ENCODE results near the gene PTPRF. TPM values are rescaled to one million over a fixed set of nuclear protein-coding genes. Genes with fewer than 3 reads are reported as not detected.

The PTPRF gene
- total RNA-seq, 1 donor from 2014 or later, result 10.4 TPM

DNA sequence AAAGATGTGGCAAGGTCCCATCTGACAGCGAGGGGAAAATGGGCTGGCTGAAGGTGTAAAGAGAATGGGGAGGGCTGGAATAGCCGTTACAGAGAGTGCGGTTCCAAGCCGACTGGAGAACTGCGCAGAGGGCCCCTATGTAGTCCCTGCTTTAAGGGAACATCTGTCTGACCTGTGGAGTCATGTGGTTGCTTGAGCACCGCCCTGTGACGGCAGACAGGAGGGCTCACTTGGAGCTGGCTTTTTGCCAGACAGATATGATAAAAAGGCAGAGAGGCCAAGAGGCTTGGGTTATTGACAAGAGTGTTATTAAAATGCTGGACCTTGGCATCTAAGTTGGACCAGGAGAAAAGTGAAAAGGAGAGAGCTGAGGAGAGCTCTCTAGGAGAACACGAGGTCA lies 5.9 kb upstream of the PTPRF start:
- no peak overlapping the region for H3K4me3 ChIP-seq (ENCODE audit: low read length in 3 of 3)
- H3K36me3 ChIP-seq (ENCODE audit: control insufficient read depth in 3 of 3, insufficient read depth in 3 of 3, low read length in 3 of 3), result no peaks in the 10 kb centered on the region
- no peak overlapping the region for H3K9ac ChIP-seq (ENCODE audit: low read depth in 1 of 3, low read length in 3 of 3)
- peaks cover 11 to 18% (median 14%) of the 10 kb centered on the region in 3 donors for H3K27me3 ChIP-seq (ENCODE audit: control insufficient read depth in 3 of 3, insufficient read depth in 3 of 3, low read length in 3 of 3)
- no peaks in the 10 kb centered on the region for H3K9me3 ChIP-seq (ENCODE audit: control insufficient read depth in 3 of 3, low read length in 3 of 3)
- no peak overlapping the region for H3K27ac ChIP-seq (ENCODE audit: low read depth, low read length)
- peaks cover 0 to 4% (median 0%) of the 10 kb centered on the region in 3 donors for H3K4me1 ChIP-seq (ENCODE audit: control insufficient read depth in 3 of 3, insufficient read depth in 3 of 3, low read length in 3 of 3)

DNA sequence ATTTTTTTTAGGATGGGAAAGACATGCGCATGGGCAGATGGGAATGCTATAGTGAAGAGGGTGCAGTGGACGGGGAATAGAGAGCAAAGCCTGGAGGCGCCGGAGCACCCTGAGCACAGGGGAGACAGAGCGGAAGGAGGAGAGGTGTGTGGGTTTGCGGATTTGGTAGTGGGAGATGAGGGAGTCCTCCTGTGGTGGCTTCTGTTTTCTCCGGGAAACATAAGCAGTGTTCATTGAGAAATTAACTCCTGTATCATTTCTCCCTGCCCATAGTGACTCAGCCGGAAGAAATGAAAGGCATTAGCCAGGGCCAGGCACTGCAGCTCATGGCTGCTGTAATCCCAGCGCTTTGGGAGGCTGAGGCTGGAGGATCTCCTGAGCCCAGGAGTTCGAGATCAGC lies 4.7 kb upstream of the PTPRF start:
- Histone ChIP-seq H3K27ac (ENCODE audit: low read depth, low read length) (no peak overlapping the region), H3K36me3 (ENCODE audit: control insufficient read depth in 3 of 3, insufficient read depth in 3 of 3, low read length in 3 of 3) (no peaks in the 10 kb centered on the region), H3K9ac (ENCODE audit: low read depth in 1 of 3, low read length in 3 of 3) (no peak overlapping the region), H3K9me3 (ENCODE audit: control insufficient read depth in 3 of 3, low read length in 3 of 3) (no peaks in the 10 kb centered on the region), H3K4me1 (ENCODE audit: control insufficient read depth in 3 of 3, insufficient read depth in 3 of 3, low read length in 3 of 3) (peaks cover 3 to 5% (median 4%) of the 10 kb centered on the region in 3 donors), H3K4me3 (ENCODE audit: low read length in 3 of 3) (no peak overlapping the region), H3K27me3 (ENCODE audit: control insufficient read depth in 3 of 3, insufficient read depth in 3 of 3, low read length in 3 of 3) (peaks cover 9 to 18% (median 10%) of the 10 kb centered on the region in 3 donors)

GRCh38 chr1:43527111-43527878 lies 3.4 kb upstream of the PTPRF start:
- peaks cover 5 to 8% (median 7%) of the 10 kb centered on the region in 3 donors for H3K4me1 ChIP-seq (ENCODE audit: control insufficient read depth in 3 of 3, insufficient read depth in 3 of 3, low read length in 3 of 3)
- H3K9me3 ChIP-seq (ENCODE audit: control insufficient read depth in 3 of 3, low read length in 3 of 3), result no peaks in the 10 kb centered on the region
- no peak overlapping the region for H3K27ac ChIP-seq (ENCODE audit: low read depth, low read length)
- H3K4me3 ChIP-seq (ENCODE audit: low read length in 3 of 3), result no peak overlapping the region
- peak overlapping the region in 1 of 3 donors; percentile 33 for H3K9ac ChIP-seq (ENCODE audit: low read depth in 1 of 3, low read length in 3 of 3)
- peaks cover 0 to 8% (median 3%) of the 10 kb centered on the region in 3 donors for H3K27me3 ChIP-seq (ENCODE audit: control insufficient read depth in 3 of 3, insufficient read depth in 3 of 3, low read length in 3 of 3)
- H3K36me3 ChIP-seq (ENCODE audit: control insufficient read depth in 3 of 3, insufficient read depth in 3 of 3, low read length in 3 of 3), result no peaks in the 10 kb centered on the region

- peaks cover 0 to 3% (median 0%) of the 10 kb centered on the region in 3 donors for H3K27me3 ChIP-seq (ENCODE audit: control insufficient read depth in 3 of 3, insufficient read depth in 3 of 3, low read length in 3 of 3)
- H3K4me1 ChIP-seq (ENCODE audit: control insufficient read depth in 3 of 3, insufficient read depth in 3 of 3, low read length in 3 of 3), result peaks cover 5 to 8% (median 7%) of the 10 kb centered on the region in 3 donors
- H3K4me3 ChIP-seq (ENCODE audit: low read length in 3 of 3), result no peak overlapping the region
- no peak overlapping the region for H3K27ac ChIP-seq (ENCODE audit: low read depth, low read length)
- H3K36me3 ChIP-seq (ENCODE audit: control insufficient read depth in 3 of 3, insufficient read depth in 3 of 3, low read length in 3 of 3), result no peaks in the 10 kb centered on the region
- no peak overlapping the region for H3K9ac ChIP-seq (ENCODE audit: low read depth in 1 of 3, low read length in 3 of 3)
- no peaks in the 10 kb centered on the region for H3K9me3 ChIP-seq (ENCODE audit: control insufficient read depth in 3 of 3, low read length in 3 of 3)
These were observed 1.4 kb upstream of the PTPRF start for GRCh38 chr1:43529206-43529731.

- no peak overlapping the region for H3K27ac ChIP-seq (ENCODE audit: low read depth, low read length)
- peak overlapping the region; percentile 45 to 67 (median 60) for H3K4me3 ChIP-seq (ENCODE audit: low read length in 3 of 3)
- peaks cover 0 to 3% (median 0%) of the 10 kb centered on the region in 3 donors for H3K27me3 ChIP-seq (ENCODE audit: control insufficient read depth in 3 of 3, insufficient read depth in 3 of 3, low read length in 3 of 3)
- peak overlapping the region in 1 of 3 donors; percentile 64 for H3K9ac ChIP-seq (ENCODE audit: low read depth in 1 of 3, low read length in 3 of 3)
- no peaks in the 10 kb centered on the region for H3K36me3 ChIP-seq (ENCODE audit: control insufficient read depth in 3 of 3, insufficient read depth in 3 of 3, low read length in 3 of 3)
- no peaks in the 10 kb centered on the region for H3K9me3 ChIP-seq (ENCODE audit: control insufficient read depth in 3 of 3, low read length in 3 of 3)
- peaks cover 5 to 8% (median 7%) of the 10 kb centered on the region in 3 donors for H3K4me1 ChIP-seq (ENCODE audit: control insufficient read depth in 3 of 3, insufficient read depth in 3 of 3, low read length in 3 of 3)
These were observed 623 bp downstream of the PTPRF start for GRCh38 chr1:43531107-43531905.

GRCh38 chr1:43531906-43532584 lies 1.4 kb downstream of the PTPRF start:
- peaks cover 5 to 8% (median 7%) of the 10 kb centered on the region in 3 donors for H3K4me1 ChIP-seq (ENCODE audit: control insufficient read depth in 3 of 3, insufficient read depth in 3 of 3, low read length in 3 of 3)
- H3K27ac ChIP-seq (ENCODE audit: low read depth, low read length), result no peak overlapping the region
- no peaks in the 10 kb centered on the region for H3K9me3 ChIP-seq (ENCODE audit: control insufficient read depth in 3 of 3, low read length in 3 of 3)
- peak overlapping the region; percentile 45 to 67 (median 60) for H3K4me3 ChIP-seq (ENCODE audit: low read length in 3 of 3)
- peaks cover 0 to 3% (median 0%) of the 10 kb centered on the region in 3 donors for H3K27me3 ChIP-seq (ENCODE audit: control insufficient read depth in 3 of 3, insufficient read depth in 3 of 3, low read length in 3 of 3)
- H3K36me3 ChIP-seq (ENCODE audit: control insufficient read depth in 3 of 3, insufficient read depth in 3 of 3, low read length in 3 of 3), result no peaks in the 10 kb centered on the region
- peak overlapping the region in 2 of 3 donors; percentile 57 to 64 for H3K9ac ChIP-seq (ENCODE audit: low read depth in 1 of 3, low read length in 3 of 3)

DNA sequence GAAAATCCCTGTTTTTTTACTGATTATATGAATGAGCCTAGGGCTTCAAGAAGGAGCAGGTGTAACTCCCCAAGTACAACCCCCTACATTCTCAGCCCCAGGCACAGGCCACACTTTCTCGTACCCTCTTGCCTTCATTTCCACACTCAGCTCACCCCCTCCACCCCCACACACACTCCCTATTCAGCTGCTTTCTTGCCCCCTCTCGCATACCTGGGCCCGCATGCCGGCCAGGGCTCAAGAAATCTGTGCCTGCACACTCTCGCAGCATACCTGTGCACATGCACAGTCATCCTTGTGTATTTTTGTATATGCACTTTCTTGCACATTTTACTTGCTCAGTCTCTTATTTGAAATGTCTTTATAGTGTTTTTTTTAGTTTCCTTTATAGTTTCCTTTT lies 2.0 kb downstream of the PTPRF start:
- no peaks in the 10 kb centered on the region for H3K9me3 ChIP-seq (ENCODE audit: control insufficient read depth in 3 of 3, low read length in 3 of 3)
- H3K4me1 ChIP-seq (ENCODE audit: control insufficient read depth in 3 of 3, insufficient read depth in 3 of 3, low read length in 3 of 3), result peaks cover 5 to 8% (median 5%) of the 10 kb centered on the region in 3 donors
- H3K4me3 ChIP-seq (ENCODE audit: low read length in 3 of 3), result no peak overlapping the region
- H3K27ac ChIP-seq (ENCODE audit: low read depth, low read length), result no peak overlapping the region
- peaks cover 0 to 3% (median 0%) of the 10 kb centered on the region in 3 donors for H3K27me3 ChIP-seq (ENCODE audit: control insufficient read depth in 3 of 3, insufficient read depth in 3 of 3, low read length in 3 of 3)
- H3K9ac ChIP-seq (ENCODE audit: low read depth in 1 of 3, low read length in 3 of 3), result no peak overlapping the region
- no peaks in the 10 kb centered on the region for H3K36me3 ChIP-seq (ENCODE audit: control insufficient read depth in 3 of 3, insufficient read depth in 3 of 3, low read length in 3 of 3)

DNA sequence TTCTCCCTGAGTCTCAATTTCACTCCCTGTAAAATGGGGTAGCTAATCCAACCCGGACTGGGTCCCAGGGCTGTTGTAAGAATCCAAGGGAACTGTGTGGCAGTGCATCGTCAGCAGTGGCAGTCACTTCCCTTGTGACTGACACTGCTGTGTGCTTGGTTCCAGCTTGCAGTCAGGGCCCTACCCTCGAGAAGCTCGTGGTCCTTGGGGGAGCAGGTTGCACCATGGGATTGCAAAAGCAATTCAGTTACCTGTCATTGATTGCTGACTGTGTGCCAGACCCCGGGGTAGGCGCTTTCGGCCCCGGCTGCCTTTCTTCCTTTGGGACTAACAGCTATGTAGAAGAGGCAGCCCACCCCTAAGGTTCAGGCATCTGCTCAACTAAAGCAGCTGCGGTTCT lies 2.9 kb downstream of the PTPRF start:
- Histone ChIP-seq H3K9me3 (ENCODE audit: control insufficient read depth in 3 of 3, low read length in 3 of 3) (no peaks in the 10 kb centered on the region), H3K4me3 (ENCODE audit: low read length in 3 of 3) (no peak overlapping the region), H3K27me3 (ENCODE audit: control insufficient read depth in 3 of 3, insufficient read depth in 3 of 3, low read length in 3 of 3) (peaks cover 0 to 3% (median 0%) of the 10 kb centered on the region in 3 donors), H3K9ac (ENCODE audit: low read depth in 1 of 3, low read length in 3 of 3) (no peak overlapping the region), H3K27ac (ENCODE audit: low read depth, low read length) (no peak overlapping the region), H3K4me1 (ENCODE audit: control insufficient read depth in 3 of 3, insufficient read depth in 3 of 3, low read length in 3 of 3) (peaks cover 5 to 8% (median 5%) of the 10 kb centered on the region in 3 donors), H3K36me3 (ENCODE audit: control insufficient read depth in 3 of 3, insufficient read depth in 3 of 3, low read length in 3 of 3) (no peaks in the 10 kb centered on the region)

GRCh38 chr1:43534256-43534655 lies 3.6 kb downstream of the PTPRF start:
- Histone ChIP-seq H3K36me3 (ENCODE audit: control insufficient read depth in 3 of 3, insufficient read depth in 3 of 3, low read length in 3 of 3) (no peaks in the 10 kb centered on the region), H3K9me3 (ENCODE audit: control insufficient read depth in 3 of 3, low read length in 3 of 3) (no peaks in the 10 kb centered on the region), H3K4me3 (ENCODE audit: low read length in 3 of 3) (no peak overlapping the region), H3K27ac (ENCODE audit: low read depth, low read length) (no peak overlapping the region), H3K4me1 (ENCODE audit: control insufficient read depth in 3 of 3, insufficient read depth in 3 of 3, low read length in 3 of 3) (peaks cover 3 to 8% (median 5%) of the 10 kb centered on the region in 3 donors), H3K27me3 (ENCODE audit: control insufficient read depth in 3 of 3, insufficient read depth in 3 of 3, low read length in 3 of 3) (peaks cover 0 to 3% (median 0%) of the 10 kb centered on the region in 3 donors), H3K9ac (ENCODE audit: low read depth in 1 of 3, low read length in 3 of 3) (no peak overlapping the region)
